ENCODE measurements around the gene AOAH.
"Not testable (repeated sequence)": the region's sequence is repeated elsewhere in the genome, so short reads cannot be mapped to it uniquely, and the experiment has no call there.

AOAH gene

DNA sequence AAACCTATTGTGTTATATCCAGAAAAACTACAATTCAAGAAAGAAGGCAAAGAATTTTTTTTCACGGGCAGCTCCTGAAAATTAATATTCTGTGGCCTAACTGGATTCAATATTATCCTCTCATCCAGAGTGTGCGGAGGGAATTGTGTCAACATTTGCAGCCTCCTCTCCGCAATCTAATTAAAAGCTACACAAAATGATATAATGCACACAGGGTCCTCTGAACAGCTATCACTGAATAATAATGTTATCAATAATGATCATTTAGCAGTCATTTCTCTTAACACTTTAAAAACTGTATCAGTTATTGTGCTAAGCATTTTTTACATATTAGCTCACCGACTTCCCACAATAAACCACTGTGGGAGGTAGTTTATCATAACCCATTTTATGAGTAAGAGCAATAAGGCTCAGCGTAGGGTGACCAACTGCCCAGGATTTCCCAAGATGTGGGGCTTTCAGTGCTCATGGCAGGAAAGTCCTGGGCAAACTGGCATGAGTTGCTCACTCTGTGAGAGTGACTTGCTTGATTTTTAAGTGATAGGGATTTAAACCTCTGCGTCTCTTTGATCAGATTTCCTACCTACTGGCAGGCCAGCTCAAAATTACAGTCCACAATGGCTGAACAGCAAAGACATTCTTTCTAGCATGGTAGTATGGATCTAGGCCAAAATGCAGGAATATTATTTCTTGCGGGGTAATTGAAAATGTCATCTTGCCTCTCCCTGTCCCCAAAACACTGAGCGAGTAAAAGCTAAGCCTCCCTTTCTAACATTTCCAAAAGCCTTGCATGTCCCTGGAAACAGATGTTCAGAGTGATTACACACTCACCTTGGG is 65.7 kb downstream of the AOAH start:
- no peak for DNase-seq (ENCODE audit: low read depth in 2 of 2)

DNA sequence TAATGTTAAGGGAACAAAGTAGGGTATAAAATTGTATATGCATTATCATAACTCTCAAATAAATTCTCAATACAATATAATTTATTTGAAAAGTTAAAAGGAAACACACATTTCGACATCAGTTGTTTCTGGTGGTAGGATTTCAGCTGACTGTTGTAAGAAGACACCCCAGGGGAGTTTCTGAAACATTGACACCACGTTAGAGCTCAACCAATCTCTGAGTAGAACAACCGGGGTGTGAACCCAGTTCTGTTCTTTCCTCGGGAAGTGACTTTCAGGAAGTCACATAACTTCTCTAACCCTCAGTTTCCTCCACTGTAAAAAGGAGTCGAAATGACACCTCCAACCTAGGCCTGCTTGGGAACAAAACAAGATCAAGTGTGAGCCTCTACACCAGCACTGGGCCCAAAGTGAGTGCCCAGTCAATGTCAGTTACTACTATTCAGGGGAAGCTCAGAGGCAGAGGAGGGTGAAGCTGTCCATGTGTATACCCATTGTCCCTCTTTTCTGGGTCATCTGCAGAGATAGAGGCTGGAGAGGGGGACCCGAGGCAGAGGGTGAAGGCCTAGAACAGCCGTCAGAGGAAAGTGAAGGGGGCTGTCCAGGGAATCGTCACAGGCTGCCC is 67.1 kb downstream of the AOAH start:
- no peak for DNase-seq (ENCODE audit: low read depth in 2 of 2)

DNA sequence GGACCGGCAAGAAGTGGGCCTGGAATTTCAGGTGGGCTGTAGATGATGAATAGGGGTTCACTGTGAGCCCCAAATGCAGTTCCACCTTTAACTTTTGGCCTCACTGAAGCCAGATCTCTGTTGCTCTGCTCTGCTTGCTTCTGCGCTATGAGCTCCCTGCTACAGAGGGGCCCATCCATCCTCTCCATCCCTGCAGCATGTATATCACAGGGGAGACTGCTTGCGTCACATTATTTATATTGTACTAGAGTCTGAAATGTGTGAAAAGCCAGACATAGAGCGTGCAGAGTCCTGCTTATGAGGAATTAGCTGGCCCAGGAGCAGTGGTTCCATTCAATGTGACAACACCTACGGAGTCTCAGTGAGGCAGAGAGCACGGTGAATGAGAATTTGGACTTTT is 69.9 kb downstream of the AOAH start:
- DNase-seq (ENCODE audit: low read depth in 2 of 2), result no peak

DNA sequence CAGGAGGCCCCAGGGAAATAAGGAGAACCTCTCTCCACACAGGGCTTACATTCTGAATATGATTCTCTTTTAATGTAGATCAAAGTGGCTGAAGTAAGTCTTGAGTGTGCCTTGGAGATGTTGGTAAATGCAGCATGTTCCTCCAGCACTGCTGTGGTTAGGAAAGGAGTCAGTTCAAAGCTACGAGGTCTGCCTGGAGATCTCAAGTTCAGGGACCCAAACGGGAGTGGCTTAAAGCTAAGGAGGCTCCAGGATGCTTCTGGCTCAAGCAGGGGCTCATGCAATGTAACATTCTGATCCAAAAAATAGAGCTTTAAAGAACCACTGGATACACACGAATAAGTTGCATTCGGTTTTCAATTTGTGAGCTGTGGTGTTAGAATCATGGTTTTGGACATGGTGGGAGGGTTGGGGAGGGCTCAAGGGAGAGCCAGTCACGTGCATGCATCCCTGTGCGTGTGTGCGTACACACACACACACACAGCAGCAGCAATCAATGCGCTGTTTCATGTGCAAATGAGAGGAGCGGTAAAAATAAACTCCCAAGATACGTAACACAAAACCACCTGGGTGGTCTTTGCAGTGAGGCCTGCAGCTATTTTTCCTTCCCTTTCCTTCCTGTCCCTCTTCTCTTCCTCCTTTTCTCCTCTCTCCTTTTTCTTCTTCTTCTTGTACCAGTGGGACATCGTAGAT is 70.5 kb downstream of the AOAH start:
- no peak for DNase-seq (ENCODE audit: low read depth in 2 of 2)

DNA sequence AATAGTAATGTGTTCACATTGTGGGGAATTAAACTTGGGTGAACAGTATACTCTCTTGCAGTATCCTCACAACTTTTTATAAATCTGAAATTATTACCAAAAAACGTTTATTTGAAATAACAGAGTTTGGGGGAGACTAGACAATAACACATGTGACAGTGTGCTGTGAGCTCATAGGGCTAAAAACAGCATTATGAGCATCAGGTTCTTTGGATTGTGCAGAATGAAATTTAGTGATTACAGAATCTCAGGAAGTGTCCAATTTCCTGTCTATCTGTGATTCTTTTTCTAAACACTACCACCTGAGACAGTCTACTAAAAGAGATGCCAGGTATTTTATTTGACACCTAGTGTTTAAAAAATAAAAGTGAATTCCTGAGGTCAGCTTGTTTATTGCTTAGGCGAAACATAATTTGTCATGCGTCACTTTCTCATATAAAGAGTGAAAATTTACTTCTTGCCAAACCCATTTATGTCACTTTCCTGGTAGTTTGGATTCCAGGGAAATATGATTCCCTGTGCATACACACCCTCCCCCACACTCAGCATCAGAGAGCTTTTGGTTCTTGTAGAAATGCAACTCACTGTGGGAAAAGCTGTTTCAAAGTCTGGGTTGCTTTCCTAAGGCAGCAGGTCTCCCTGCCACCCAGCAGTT is 71.2 kb downstream of the AOAH start:
- DNase-seq (ENCODE audit: low read depth in 2 of 2), result no peak

DNA sequence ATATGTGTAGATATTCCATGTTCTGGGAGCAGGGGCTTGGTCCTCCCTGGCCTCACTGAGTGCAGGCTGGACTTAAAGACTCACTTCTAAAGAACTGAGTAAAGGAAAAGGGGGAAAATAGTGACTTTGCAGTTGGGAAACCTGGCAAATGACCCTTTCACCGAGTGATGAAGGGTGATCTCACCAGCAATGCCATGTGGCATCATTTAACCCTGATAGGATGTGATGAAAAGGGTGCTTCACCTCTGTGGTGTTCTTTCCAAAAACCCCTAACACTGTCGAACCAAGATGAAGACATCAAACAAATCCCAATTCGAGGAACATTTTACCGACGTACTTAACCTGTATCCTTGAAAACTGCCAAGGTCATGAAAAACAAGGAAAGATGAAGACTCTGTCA is 71.9 kb downstream of the AOAH start:
- DNase-seq (ENCODE audit: low read depth in 2 of 2), result no peak

DNA sequence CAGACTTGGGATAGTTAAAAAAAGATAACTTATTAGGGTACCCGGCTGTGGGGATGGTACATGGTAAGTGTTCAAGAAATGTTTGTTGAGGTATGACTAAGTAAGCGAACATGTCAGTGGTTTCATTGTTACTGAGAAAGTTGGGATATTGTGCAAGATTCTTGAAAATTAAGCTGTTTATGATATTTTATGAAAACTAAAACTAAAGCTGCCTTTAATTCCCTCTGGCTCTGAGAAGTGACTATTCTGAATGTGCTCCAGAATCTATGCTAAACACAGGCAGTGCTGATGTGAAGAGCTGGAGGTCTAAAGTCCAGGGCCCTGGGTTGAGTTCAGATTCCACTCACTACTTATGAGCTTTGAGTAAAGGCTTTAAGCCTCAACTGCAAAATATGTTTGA is 72.9 kb downstream of the AOAH start:
- DNase-seq (ENCODE audit: low read depth in 2 of 2), result no peak

DNA sequence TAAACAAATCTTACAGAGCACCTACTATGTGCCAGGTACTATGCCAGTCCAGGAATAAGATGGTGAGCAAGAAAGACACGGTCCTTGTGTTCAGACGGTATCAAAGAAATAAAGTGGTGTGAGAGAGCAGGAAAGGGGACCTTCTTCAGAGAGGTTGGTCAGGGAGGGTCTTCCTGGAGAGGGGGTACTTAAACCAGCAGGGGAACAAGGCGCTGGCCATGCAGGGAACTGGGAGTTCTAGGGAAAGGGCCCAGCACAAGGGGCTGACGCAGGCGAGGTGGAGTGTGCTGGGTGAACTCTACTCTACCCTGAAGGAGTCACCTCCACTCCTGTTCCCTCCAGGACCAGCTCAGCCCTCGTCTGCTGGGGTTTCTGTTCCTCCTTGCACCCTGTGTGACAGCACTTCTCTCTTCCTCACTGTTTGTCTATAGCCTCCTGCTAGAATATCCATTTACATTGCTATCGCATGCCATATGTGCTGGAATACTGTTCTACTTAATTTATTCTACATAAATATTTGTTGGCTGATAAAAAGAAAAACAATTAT is 73.5 kb downstream of the AOAH start:
- no peak for DNase-seq (ENCODE audit: low read depth in 2 of 2)

DNA sequence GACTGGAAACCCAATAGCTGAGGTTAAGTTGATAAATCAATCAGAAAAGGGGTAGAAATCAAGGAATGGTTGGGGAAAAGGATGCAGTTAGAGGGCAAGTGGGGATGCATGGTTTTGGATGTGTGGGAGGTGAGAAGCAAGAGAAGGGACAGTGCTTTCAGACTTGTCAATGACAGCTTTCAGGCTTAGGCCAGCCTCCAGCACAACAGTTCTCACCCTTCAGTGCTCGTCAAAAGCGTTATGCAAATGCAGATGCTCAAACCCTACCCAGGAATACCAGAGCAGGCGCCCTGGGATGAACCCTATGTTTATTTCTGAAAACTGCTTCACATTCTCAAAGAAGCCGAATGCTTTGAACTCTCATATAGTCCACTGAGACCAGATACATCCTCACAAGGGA is 74.0 kb downstream of the AOAH start:
- no peak for DNase-seq (ENCODE audit: low read depth in 2 of 2)

DNA sequence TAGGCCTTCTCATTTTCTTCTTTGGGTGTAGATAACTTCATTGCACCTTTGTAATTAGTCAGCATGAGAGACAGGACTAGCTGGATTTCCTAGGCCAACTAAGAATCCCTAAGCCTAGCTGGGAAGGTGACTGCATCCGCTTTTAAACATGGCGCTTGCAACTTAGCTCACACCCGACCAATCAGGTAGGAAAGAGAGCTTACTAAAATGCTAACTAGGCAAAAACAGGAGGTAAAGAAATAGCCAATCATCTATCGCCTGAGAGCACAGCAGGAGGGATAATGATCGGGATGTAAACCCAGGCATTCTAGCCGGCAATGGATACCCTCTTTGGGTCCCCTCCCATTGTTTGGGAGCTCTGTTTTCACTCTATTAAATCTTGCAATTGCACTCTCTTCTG is 75.0 kb downstream of the AOAH start:
- not testable (repeated sequence) for DNase-seq (ENCODE audit: low read depth in 2 of 2)

DNA sequence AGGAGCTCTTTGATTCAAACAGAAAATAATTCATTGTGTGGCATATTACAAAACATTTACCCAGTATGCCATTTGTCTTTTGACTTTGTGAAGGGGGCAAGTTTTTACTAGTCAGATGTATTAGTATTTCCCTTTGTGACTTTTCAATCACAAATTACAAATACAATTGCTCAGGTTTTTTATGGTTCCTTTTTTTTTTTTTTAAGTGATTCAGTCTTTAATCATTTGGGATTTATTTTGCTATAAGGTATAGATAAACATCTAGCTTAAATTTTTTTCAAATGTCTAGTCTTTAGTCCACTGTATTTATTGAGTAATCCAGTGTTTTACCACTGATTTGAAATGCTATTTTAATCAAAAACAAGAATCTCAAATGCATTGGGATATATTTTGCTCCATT is 75.9 kb downstream of the AOAH start:
- no peak for DNase-seq (ENCODE audit: low read depth in 2 of 2)

DNA sequence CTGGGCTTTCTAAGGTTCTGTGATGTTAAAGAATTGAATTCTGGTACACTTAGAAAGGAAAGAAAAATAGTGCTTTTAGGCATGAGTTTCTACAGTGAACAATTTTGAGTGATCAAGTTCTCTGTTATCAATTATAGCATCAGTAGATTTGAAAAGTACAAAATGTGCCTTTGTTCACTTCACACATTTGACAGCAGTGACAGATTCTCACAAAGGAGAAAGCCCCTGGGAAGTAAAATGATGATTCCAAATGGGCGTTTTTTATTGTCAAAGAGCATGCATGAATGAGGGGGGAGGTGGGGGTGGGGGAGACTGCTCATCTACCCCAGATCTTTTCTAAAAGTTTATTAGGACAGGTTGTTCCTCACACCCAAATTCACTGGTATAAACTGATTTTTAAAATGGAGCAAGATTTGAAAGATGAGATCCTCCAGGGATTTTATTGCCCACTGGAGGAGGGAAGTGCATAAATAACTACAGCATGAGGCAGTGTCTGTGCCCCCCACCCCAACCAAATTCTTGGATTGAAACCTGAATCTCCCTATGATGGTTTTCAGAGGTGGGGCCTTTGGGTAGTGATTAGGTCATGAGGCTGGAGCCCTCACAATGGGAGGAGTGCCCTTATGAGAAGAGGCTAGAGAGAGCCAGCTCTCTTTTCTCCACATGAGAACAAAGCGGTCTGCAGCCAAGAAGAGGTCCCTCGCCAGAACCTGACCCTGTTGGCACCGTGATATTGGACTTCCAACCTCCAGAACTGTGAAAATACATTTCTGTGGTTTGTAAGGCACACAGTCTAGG is 79.5 kb downstream of the AOAH start:
- DNase-seq (ENCODE audit: low read depth in 2 of 2), result no peak

DNA sequence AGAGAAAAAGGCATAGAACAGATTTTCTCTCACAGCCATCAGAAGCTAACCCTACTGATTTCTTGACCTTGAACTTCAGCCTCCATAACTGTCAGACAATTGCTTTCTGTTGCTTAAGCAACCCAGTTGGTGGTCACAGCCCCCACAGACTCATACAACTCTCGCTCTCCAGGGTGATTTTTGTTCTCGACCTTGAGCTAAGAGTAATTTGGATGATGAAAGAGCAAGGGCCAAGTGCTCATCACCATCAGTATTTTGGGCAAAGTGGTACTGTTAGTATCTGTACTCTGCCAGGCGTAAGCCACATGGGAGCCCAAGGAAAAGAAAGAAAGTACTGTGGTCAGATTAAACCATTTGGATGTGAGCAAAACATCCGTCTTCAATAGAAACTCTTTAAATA is 81.9 kb downstream of the AOAH start:
- DNase-seq (ENCODE audit: low read depth in 2 of 2), result no peak

DNA sequence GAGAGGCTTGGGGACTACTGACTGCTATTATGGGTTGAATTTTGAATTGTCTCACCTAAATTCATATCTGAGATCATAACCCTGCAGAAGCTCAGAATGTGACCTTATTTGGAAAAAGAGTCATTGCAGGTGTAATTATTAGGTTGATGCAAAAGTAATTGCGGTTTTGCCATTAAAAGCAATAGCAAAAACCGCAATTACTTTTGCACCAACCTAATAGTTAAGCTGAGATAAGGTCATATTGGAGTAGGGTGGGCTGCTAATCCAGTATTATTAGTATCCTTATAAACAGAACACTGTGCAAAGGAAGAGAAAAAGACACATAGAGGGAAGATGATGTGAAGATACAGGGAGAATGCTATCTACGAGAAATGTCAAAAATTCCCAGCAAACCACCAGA is 82.3 kb downstream of the AOAH start:
- no peak for DNase-seq (ENCODE audit: low read depth in 2 of 2)

DNA sequence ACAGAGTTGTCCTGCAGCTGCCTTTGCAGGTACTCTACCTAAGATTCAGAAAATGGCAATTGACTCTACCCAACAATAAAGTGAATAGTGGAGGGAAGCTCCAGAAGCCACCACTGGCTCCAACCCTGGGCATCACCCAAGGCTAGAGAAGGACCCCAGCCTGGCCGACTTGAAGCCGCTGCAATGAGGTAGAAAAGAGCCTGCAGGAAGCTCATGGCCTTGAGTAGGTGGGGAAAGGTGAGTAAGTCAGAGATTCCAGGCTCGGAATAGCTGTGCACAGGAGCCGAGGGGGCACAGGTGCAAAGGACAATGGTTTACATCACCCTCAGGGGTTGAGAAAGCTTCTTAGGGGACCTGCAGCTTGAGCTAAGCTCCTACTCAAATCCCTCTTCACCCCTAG is 83.6 kb downstream of the AOAH start:
- DNase-seq (ENCODE audit: low read depth in 2 of 2), result no peak

DNA sequence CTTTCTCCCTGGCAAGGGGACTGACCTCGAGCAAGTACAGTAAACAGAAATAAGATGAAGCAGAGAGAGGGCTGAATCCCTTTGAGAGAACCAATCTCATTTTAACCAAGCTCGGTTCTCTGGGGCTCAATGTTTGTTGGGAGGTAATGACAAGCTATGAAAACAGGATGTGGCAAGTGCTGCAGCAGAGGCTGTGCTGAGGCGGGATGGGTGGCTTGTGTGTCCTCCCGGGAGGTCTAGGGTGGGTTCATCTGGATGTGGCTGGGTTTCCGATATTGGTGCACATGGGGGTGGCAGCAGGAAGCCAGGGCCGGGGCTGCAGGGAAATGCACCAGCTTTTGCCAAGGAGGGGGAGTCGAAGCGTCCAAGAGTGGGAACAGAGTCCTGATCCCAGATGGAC is 84.5 kb downstream of the AOAH start:
- DNase-seq (ENCODE audit: low read depth in 2 of 2), result peak in 1 of 2 donors; percentile 6

DNA sequence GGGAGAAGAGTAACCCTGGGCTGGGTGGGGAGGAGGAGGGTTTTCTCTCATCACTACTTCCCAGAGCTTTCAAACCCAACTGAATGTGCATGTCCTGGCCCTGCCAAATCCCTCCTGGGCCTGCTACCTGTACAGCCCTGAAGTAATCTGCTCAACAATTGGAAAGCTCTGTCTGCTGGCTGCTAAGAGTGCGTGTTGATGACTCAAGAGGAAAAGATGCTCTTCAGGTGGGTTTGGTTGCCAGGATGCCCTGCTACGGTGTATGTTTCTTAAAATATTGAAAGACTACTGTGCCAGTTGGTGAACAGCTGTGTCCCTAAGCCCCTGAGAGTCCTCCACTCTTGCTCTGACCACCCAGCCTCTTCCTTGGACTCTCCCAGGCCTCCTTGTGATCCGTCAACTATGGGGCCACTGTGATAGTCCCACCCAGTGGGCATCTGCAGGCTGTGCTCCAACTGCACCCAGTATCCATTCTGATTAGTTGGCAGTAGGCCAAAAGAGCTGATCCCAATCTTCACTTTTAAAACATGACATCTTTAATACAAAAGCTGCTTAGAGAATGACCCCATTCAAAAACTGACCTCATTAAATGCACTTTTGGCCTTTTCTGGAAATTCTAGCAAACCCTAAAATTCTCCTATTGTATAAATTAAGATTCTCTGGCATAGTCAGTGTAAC is 85.6 kb downstream of the AOAH start:
- DNase-seq (ENCODE audit: low read depth in 2 of 2), result no peak

DNA sequence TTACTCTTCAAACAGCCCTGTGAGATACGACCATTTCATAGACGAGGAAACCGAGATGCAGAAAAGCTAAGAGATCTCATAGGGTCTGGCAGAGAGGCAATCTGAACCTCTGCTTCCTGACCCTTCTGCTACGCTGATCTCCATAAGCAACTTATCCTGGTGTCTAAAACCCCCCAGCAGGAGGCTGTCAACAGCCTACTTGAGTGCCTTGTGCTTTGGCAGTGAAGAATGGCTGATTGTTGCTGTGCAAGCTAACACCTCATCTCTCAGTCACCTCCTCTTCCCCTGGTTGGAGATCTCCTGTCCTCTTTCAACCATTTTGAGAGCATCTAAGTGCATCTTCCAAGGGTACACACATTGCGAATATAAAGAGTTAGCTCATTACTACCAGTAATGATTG is 86.2 kb downstream of the AOAH start:
- no peak for DNase-seq (ENCODE audit: low read depth in 2 of 2)

DNA sequence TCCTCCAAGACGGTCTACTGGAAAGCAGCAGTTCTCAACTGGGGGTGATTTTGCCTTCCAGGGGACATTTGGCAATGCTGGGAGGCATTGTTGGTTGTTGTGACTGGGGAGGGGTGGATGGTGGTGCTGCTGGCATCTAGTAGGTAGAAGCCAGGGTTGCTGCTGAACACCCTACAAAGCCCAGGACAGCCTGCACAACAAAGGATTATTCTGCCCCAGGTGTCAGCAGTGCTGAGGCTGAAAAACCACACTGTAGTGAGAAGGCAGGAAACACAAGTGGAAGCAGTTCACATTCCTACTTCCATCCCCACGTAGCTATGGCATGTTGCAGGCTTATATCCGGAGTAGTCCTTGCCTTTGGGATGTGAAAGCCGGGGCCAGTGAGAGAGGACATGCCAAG is 86.9 kb downstream of the AOAH start:
- DNase-seq (ENCODE audit: low read depth in 2 of 2), result no peak

DNA sequence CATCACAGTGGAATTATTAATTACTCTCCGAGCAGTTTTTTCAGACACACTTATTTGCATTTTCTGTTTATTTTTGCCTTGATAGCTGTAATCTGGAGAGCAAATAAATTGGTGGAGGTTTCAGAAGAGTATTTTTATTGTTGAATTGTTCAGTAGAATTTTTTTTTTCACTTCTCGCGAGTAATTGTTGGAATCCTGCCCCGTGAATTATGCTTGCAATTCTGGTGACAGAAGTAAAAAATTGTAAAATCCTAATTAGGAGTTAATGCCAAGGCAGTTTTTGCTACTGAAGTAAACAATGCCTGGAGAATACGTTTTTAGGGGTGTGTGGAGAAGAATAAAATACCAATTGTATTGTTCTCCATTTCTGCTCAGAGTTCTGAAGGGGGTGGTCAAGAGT is 88.2 kb downstream of the AOAH start:
- no peak for DNase-seq (ENCODE audit: low read depth in 2 of 2)

DNA sequence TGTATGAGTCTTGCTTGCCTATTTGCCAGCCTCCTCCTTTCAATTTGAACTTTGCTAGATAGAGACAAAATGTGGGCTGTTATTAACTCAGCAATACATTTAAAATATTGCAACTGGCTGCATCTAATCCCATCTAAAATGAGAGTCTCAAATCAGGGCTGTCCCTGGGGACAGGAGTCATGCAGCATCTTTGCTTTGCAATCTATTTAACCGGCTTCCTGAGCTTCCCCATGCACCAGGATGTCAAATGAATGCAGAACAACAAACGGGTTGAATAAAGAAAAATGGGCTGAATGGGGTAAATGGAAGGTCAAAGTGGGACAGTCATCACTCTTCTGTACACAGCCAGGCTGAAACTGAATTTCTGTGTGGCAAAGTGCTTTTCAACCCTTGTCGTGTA is 89.2 kb downstream of the AOAH start:
- no peak for DNase-seq (ENCODE audit: low read depth in 2 of 2)

Measured in stimulated activated CD8-positive, alpha-beta memory T cell treated with anti-CD3 and anti-CD28 coated beads, Interleukin-2, amount 100 ng/mL, for 1 hour (primary cell).